Psoas muscle (tissue), 8 donors: ENCODE data around the gene ARAF. TPM values are rescaled to one million over a fixed set of nuclear protein-coding genes. Genes with fewer than 3 reads are reported as not detected.

Experiments
- ATAC-seq, 4 donors: fragments of 200-7000 bp; cut with Tn5 transposase; one replicate each; pipeline ENCODE4 v1.9.1; 2020; ENCODE audit warnings: moderate library complexity in 3 of 4, mild to moderate bottlenecking in 2 of 4
- DNase-seq, 2 donors: peaks; one replicate each; pipeline ENCODE4 v3.0.0-alpha.2; 2020
- H3K27ac ChIP-seq: fragments of 200-600 bp; one replicate; pipeline ENCODE4 v1.8.0; 2022
- H3K27me3 ChIP-seq, 3 donors: fragments of 200-600 bp in 1 of 3; one replicate each; pipeline versions ENCODE4 v1.6.1 to v1.8.0; 2013 to 2022; ENCODE audit warnings: low read length in 2 of 3, mild to moderate bottlenecking in 2 of 3, moderate library complexity in 1 of 3; ENCODE audit not compliant: insufficient read depth in 3 of 3
- H3K36me3 ChIP-seq, 2 donors: fragments of 200-600 bp in 1 of 2; one replicate each; pipeline versions ENCODE4 v1.6.1 to v1.8.0; 2013 to 2022; ENCODE audit warnings: low read depth in 1 of 2, mild to moderate bottlenecking in 1 of 2, moderate library complexity in 1 of 2; ENCODE audit not compliant: insufficient read depth in 1 of 2
- H3K4me1 ChIP-seq: fragments of 200-600 bp; one replicate; pipeline ENCODE4 v1.8.0; 2022
- H3K4me3 ChIP-seq: fragments of 200-600 bp; one replicate; pipeline ENCODE4 v1.8.0; 2022; ENCODE audit warnings: mild to moderate bottlenecking
- H3K9me3 ChIP-seq: fragments of 200-600 bp; one replicate; pipeline ENCODE4 v1.8.0; 2022
- CTCF ChIP-seq: fragments of 200-600 bp; IDR thresholded peaks from one replicate; pipeline ENCODE4 v1.8.0; 2022; ENCODE audit warnings: antibody characterized with exemption
- WGBS, 3 donors: extraction: QIAGEN DNeasy Blood & Tissue Kit; methylation state at CpG; one replicate each; pipeline versions ENCODE4 v1.1.6 to v1.1.7; 2013; 5-methylcytosine and 5-hydroxymethylcytosine counted together
- intact Hi-C, 2 donors: fragments of 100-400 bp; cut with DNase I; formaldehyde crosslinking; loops; one replicate each; pipeline versions ENCODE4 v1.11.0 to v1.14.2; 2022
- polyA plus RNA-seq, 3 donors: library from polyadenylated mRNA; stranded (reverse); fragments of 200-250 nt; gene quantifications; one replicate each; pipeline ENCODE4 v1.2.3, GENCODE V29; 2013
- total RNA-seq, 4 donors: library from RNA; stranded (reverse); fragmentation: NEBNext Ultra II Directional in 2 of 4; extraction: Animal tissue kit (Norgen Biotek cat#: 25700) in 2 of 4; gene quantifications; one replicate each; pipeline versions ENCODE4 v1.2.1 to v1.2.4, GENCODE V29; 2021 to 2023
- donor health status: healthy with polysubstance abuse.
- donor health status: DM: no; HTN: no; CAD: no; lungs with moderate emphysema.
- donor health status: Bipolar disorder and iron deficiency.
- donor health status: healthy.
- donor health status: DM: yes; HTN: yes; CAD: no.
- donor health status: DM: no; HTN: no; CAD: no.
- donor health status: DM: no; HTN: no; CAD: no.
- donor health status: DM: yes; HTN: yes; CAD: no.

Gene ARAF
- total and polyA plus RNA-seq, 7 donors, result 54.3 to 118 (median 101) TPM

DNA sequence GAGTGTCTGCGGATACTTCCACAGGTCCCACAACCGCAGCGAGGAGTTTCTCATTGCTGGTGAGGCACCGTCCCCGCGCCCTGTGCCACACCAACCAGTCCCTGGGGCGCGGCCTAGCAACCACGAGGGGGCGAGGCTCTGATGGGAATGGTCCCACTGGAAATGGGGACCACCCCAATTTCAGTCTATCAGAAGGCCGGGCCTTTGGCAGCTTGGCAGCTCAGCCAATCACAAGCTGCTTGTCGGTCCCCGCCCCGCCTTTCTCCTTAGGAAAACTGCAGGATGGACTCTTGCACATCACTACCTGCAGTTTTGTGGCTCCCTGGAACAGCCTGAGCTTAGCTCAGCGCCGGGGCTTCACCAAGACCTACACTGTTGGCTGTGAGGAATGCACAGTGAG lies 24.3 kb downstream of the ARAF start:
- no peak overlapping the region for H3K27ac ChIP-seq
- TF ChIP-seq CTCF, result no peak
- H3K9me3 ChIP-seq, result no peaks in the 10 kb centered on the region
- H3K27me3 ChIP-seq, result peaks cover 0 to 11% (median 3%) of the 10 kb centered on the region in 3 donors
- DNase-seq, result no peak
- H3K4me3 ChIP-seq, result no peak overlapping the region
- no peak for ATAC-seq
- intact Hi-C loops, result no loop called here
- H3K36me3 ChIP-seq, result no peaks in the 10 kb centered on the region
- H3K4me1 ChIP-seq, result no peaks in the 10 kb centered on the region
- 58 to 72% (median 70%) methylated on average over 16 of the region's 16 CpGs for WGBS, 3 donors

DNA sequence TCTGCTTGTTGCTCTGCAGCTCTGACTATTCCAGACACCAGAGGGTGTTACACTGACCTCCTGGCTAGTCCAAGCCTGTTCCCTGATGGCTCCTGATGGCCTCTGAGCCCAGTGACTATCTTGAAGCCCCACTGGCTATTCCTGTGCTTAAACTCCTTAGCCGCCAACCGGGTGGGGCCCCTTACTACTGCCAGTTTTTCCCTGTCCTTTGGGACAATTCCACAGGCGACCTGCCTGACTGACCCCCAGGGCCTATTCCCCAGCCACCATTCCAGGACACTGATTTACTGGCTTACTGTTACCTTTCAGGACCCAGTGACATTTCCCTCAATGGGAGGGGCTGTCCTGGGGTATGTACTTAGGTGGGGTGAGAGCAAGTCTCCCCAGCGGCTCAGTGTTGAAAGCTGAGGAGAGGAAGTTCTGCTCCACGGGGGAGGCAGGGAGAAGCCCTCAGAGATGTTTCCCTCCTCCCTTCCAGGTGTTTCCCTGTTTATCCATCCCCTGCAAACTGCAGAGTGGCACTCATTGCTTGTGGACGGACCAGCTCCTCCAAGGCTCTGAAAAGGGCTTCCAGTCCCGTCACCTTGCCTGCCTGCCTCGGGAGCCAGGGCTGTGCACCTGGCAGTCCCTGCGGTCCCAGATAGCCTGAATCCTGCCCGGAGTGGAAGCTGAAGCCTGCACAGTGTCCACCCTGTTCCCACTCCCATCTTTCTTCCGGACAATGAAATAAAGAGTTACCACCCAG lies 25.2 kb downstream of the ARAF start:
- Histone ChIP-seq H3K27ac (no peak overlapping the region), H3K36me3 (no peaks in the 10 kb centered on the region), H3K4me3 (no peak overlapping the region), H3K27me3 (peaks cover 0 to 7% (median 3%) of the 10 kb centered on the region in 3 donors), H3K4me1 (no peaks in the 10 kb centered on the region), H3K9me3 (no peaks in the 10 kb centered on the region)
- TF ChIP-seq CTCF, result no peak
- no peak for DNase-seq
- no peak for ATAC-seq
- intact Hi-C loops, result no loop called here
- WGBS, 3 donors, result 57 to 61% (median 59%) methylated on average over 11 of the region's 11 CpGs

- Histone ChIP-seq H3K27me3 (no peaks in the 10 kb centered on the region), H3K4me3 (no peak overlapping the region), H3K27ac (no peak overlapping the region), H3K36me3 (no peaks in the 10 kb centered on the region), H3K9me3 (no peaks in the 10 kb centered on the region), H3K4me1 (no peaks in the 10 kb centered on the region)
- no peak for DNase-seq
- intact Hi-C loops, result no loop called here
- WGBS, 3 donors, result 42 to 58% (median 50%) methylated on average over 4 of the region's 4 CpGs
- ATAC-seq, result no peak
- no peak for TF ChIP-seq CTCF
Measured at GRCh38 chrX:47587091-47587891, 26.3 kb downstream of the ARAF start.

- 70 to 78% (median 72%) methylated on average over 14 to 16 of the region's 16 CpGs for WGBS, 3 donors
- no peak overlapping the region for H3K27ac ChIP-seq
- H3K4me1 ChIP-seq, result no peaks in the 10 kb centered on the region
- no peaks in the 10 kb centered on the region for H3K36me3 ChIP-seq
- H3K9me3 ChIP-seq, result no peaks in the 10 kb centered on the region
- TF ChIP-seq CTCF, result no peak
- no peaks in the 10 kb centered on the region for H3K27me3 ChIP-seq
- ATAC-seq (no peak), DNase-seq (no peak)
- intact Hi-C loops, result no loop called here
- no peak overlapping the region for H3K4me3 ChIP-seq
Measured at GRCh38 chrX:47587906-47588735, 27.1 kb downstream of the ARAF start.
